Thyroid gland (tissue), 4 donors: ENCODE data around the gene DVL3.

Source experiments
- CTCF ChIP-seq, 6 experiments: fragments of 200-600 bp in 3 of 6; fragments of 450-650 bp in 3 of 6; sonication (generic) in 3 of 6; IDR thresholded peaks; one replicate each; pipeline ENCODE4 v1.5.1; 2016 to 2019; ENCODE audit warnings: antibody characterized with exemption in 6 of 6, mild to moderate bottlenecking in 2 of 6, inconsistent platforms in 1 of 6, moderate library complexity in 1 of 6
- POLR2A ChIP-seq, 2 donors: fragments of 450-650 bp; IDR thresholded peaks; one replicate each; pipeline ENCODE4 v1.6.1; 2017; ENCODE audit warnings: antibody characterized with exemption in 2 of 2, mild to moderate bottlenecking in 2 of 2, moderate library complexity in 1 of 2

GRCh38 chr3:184186184-184186901, 31.2 kb downstream of the DVL3 start, which contains the start of gene ABCF3:
- TF ChIP-seq CTCF (IDR thresholded peaks at IDR 0.05) (no peak), POLR2A (IDR thresholded peaks at IDR 0.05) (peak in 1 of 2 donors; percentile 76)
